Pons (tissue), 1 donor: Measurements from ENCODE around the gene TSPAN16.

Experiments
- DNase-seq: peaks from one replicate; pipeline ENCODE4 v3.0.0-alpha.2; 2016; ENCODE audit warnings: low spot score

The TSPAN16 gene, protein sequence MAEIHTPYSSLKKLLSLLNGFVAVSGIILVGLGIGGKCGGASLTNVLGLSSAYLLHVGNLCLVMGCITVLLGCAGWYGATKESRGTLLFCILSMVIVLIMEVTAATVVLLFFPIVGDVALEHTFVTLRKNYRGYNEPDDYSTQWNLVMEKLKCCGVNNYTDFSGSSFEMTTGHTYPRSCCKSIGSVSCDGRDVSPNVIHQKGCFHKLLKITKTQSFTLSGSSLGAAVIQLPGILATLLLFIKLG

DNA sequence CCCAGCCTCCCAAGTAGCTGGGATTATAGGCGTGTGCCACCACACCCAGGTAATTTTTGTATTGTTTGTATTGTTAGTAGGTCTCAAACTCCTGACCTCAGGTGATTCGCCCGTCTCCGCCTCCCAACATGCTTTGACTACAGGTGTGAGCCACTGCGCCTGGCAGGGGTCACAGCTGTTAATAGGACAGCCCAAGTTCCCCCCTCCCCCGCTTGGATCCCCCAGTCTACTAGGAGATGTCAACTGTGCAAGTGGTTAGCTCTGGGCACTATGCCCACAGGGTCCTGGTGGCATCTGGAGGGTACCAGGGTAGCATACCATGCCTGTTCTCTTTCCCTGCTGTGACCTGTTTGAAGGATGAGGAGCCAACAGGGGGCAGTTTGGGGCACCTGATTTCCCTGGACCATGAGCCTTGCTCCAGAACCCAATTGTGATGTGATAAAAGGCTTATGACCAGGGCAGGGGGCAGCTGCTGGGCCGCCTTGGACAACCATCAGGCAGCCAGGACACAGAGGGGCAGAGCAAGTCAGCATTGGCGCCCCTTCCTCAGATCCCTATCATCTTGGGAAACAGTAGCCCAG lies at the start of gene TSPAN16:
Gene TSPAN16 (plus strand): TSS at position 496 of the 581 bp plus-strand sequence. CDS start 138 bp downstream, outside the sequence.
- DNase-seq, result no peak

DNA sequence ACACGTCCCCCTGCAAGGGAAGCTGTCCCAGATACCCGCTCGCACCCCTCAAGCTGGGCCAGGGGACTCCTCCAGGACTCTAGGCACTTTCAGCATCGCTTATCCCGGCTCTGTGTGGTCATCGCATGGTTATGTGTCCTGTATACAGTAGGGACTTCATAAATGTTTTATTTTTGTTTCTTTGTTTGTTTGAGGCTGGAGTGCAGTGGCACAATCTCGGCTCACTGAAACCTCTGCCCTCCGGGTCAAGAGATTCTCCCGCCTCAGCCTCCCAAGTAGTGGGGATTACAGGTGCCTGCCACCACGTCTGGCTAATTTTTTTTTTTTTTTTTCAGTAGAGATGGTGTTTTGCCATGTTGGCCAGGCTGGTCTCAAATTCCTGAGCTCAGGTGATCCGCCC lies 49.0 kb upstream of the TSPAN16 start:
- DNase-seq, result no peak

DNA sequence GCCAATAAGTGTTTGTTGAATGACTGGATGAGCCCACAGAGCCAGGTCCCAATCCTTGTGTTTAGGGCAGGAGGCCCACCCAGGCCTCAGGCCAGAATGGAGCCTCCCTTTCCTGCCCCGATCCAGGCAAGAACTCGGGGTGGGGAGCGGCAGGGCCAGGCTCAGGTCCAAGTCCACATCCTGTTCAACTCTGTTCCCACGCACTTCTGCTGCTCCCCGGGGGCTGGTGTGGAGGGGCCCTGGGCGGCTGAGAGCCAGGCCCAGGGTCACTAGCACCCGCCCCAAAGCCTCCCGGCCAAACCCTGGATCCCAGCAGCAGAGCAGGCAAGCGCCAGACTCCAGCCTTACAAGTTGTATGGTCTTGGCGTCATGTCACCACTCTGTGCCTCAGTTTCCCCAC lies 48.6 kb upstream of the TSPAN16 start:
- no peak for DNase-seq

DNA sequence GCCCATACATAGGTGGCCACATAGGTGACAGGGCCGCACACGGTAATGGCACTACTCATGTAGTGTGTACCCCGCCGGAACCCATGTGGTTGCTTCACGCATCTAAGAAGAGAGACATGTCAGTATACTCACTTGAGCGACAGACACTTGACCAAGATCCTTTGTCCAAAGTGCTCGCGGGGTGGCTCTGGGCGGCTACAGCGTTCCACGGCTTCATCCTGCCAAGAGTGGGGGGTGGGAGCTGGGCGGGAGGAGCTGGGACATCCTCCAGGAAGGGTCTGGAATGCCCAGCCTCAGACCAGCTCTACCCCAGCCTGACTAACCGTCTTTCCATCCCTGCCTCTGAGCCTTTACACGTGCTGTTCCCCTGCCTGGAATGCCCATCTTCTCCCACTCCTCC lies 48.0 kb upstream of the TSPAN16 start:
- DNase-seq, result no peak

- no peak for DNase-seq
These were observed 47.1 kb upstream of the TSPAN16 start for GRCh38 chr19:11248852-11249251.

DNA sequence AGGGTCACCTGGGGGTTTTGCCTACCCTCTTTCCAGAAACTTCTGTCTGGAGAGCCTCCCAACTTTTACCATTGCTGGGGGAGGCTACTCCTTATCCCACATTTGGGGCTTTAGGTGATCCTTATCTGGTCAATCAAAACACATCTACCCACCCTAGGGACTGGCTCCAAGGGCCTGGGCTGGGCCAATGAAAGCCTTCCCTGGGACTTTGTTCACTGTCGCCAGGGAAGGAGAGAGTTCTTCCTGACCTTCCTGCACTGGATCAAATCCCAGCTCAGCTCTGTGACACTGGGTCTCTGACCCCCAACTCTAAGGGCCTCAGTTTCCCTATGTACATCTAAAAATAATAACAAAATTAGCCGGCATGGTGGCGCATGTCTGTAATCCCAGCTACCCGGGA lies 44.7 kb upstream of the TSPAN16 start:
- no peak for DNase-seq

- DNase-seq, result no peak
These were observed 44.2 kb upstream of the TSPAN16 start for GRCh38 chr19:11251650-11252314.

- no peak for DNase-seq
These were observed 43.1 kb upstream of the TSPAN16 start for GRCh38 chr19:11252665-11253355.

GRCh38 chr19:11254666-11255065 lies 41.3 kb upstream of the TSPAN16 start:
- DNase-seq, result no peak

- no peak for DNase-seq
These were observed 39.8 kb upstream of the TSPAN16 start for GRCh38 chr19:11256189-11256588.

DNA sequence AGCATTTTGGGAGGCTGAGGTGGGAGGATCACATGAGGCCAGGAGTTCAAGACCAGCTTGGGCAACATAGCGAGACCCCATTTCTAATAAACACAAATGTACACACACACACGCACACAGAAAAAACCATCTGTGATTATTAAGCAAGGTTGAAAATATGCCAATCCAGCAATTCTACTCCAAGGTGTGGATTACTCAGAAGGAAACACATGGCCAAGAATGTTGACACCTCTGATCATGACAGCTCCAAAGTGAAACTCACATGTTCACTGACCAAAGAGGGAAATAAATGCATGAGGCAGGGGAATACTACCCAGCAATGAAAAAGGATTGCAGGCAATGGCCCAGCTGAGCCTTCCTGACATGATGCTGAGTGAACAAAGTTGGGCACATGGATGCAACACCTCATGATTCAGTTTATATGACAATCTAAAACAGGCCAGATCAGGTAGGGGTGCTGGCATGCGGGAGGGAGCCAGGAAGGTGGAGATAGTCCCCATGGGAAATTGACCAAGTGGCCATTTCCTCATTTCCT lies 38.0 kb upstream of the TSPAN16 start:
- no peak for DNase-seq

DNA sequence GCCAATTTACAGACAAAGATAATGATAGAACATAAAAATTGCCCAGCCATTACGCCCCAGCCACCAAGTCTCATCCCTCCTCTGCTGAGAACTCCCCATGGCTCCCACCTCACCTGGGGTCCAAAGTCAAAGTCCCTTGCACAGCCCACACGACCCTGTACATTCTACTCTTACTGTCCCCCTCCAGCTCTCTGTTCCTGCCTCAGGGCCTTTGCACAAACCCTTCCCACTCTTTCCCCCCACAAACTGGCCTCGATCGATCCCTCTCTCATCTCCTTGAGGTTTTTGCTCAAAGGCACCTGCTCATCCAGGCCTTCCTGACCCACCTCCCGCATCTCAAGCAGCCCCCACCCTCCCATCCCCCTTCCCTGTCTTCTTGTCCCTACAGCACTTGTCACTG lies 35.0 kb upstream of the TSPAN16 start:
- DNase-seq, result no peak

DNA sequence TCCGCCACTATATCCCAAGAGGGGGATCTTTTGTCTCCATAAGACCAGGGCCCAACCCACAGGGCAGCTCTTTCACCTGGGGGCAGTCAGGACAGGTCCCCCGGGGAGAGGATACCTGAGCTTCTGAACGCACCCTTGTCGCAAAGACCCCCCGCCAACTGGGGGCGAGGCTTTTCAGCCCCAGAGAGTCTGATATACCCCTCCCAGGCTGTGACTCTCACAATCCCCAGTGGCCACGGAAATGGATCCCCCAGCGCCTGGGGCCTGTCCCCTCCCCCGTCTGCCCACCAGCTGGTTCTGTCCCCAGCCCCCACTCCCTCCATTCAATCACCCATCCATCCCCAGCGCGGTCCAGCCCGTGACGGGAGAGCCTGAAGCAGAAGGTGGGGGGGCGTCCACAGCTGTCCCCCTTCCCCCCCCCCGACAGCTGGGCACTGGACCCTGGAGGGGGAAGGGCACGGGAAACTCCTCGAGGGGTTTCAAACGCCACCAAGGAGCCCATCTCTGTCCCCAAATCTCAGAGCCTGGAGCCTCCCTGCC lies 34.5 kb upstream of the TSPAN16 start:
- no peak for DNase-seq

DNA sequence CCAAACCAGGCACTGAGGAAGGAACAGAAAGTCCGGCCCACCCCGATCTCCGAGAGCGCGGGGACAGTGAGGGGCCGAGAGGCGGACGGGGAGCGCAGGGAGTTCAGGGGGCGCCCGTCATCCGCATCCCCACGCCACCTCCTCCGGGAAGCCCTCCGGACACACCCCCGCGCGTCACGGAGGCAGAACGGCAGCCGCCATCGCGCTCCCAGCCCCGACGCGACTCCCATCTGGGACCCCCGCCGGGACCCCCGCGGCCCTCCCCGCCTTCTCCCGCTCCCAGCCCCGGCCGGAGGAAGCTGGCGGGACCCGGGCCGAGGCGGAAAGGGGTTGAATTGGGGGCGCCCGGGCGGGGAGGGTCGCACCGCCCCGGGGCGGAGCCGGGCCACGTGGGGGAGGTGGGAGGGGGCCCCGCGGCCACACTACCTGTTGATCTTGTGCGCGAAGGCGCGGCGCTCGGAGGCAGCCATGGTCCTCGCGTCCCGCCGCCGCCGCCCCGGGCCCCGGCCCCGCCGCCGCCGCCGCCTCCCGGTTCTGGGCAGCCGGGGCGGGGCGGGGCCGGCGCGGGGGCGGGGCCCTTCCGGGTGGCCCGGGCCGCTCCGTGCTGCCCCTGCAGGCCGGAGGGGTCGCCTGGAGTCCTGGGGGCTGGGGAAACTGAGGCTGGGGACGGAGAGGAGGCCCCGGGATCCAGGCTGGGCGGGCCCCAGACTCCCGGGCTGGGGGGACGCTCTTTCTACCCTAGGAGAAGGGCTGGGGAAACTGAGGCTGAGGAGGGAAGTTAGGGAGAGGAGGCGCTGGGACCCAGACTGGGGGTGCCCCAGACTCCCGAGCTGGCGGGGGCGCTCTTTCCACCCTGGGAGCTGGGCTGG lies 33.8 kb upstream of the TSPAN16 start, which contains the start of gene DOCK6:
Gene DOCK6 (minus strand): TSS at position 554 of the 869 bp plus-strand sequence. CDS start 84 bp downstream, at position 470.
- DNase-seq, result no peak

DNA sequence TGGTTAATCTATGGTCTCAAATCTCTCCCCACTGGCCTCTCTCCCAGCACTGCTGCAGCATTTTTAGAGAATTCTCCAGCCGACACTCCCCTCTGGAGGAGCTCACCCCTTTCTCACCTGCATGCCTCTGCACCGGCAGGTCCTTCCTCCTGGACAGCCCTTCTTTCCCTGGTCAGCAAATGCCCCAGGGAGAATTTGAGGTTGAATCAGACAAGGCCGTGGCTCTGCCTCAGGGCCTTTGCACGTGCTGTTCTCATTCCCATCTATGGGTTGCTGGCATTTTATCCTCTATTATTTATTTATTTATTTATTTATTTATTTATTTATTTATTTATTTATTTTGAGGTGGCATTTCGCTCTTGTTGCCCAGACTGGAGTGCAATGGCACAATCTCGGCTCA lies 32.2 kb upstream of the TSPAN16 start:
- no peak for DNase-seq

DNA sequence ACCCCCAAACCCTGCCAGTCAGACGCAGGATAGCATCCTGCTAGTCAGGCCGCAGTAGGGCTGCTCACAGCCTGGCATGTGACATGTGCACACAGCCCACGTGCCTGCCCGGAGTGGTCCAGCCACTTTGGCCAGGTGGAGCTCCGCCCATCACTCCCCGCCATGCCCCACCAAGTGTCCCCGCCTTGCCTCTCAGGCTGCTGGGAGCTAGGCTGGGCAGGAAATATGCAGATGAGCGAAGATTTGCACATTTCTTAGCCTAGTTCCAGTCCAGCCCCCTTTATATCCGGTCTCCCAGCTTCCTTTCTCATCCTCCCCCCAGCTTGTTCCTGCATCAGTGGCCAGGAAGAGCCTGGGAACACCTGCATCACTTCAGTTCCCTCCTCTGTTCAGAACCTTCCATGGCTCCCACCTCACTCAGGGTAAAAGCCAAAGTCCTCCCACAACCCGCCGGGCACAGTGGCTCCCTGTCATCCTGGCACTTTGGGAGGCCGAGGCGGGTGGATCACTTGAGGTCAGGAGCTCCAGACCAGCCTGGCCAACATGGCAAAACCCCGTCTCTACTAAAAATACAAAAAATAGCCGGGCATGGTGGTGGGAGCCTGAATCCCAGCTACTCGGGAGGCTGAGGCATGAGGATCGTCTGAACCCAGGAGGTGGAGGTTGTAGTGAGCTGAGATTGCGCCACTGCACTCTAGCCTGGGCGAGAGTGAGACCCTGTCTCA lies 31.3 kb upstream of the TSPAN16 start:
- no peak for DNase-seq

- no peak for DNase-seq
These were observed 30.7 kb upstream of the TSPAN16 start for GRCh38 chr19:11265177-11265784.

DNA sequence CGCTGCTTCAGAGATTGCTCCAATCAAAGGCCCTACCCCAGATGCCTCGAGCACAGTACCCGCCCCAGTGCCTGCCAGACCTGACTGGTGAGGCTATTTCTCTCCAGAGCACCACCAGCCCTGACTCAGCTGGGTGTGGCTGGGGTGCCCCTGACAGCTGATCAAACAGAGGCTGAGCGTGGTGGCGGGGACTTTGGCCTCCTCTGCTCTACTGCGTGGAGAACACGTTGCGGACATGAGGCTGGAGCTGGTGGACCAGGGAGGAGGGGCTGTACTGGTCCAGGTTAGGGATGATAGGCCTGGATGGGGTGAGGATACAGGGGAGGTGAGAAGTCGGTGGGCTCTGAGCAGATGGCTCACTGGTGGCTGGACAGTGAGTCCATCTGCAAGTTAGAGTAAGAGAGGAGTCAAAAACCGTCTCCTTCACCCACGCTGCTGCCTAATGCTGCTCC lies 30.1 kb upstream of the TSPAN16 start:
- DNase-seq, result no peak

DNA sequence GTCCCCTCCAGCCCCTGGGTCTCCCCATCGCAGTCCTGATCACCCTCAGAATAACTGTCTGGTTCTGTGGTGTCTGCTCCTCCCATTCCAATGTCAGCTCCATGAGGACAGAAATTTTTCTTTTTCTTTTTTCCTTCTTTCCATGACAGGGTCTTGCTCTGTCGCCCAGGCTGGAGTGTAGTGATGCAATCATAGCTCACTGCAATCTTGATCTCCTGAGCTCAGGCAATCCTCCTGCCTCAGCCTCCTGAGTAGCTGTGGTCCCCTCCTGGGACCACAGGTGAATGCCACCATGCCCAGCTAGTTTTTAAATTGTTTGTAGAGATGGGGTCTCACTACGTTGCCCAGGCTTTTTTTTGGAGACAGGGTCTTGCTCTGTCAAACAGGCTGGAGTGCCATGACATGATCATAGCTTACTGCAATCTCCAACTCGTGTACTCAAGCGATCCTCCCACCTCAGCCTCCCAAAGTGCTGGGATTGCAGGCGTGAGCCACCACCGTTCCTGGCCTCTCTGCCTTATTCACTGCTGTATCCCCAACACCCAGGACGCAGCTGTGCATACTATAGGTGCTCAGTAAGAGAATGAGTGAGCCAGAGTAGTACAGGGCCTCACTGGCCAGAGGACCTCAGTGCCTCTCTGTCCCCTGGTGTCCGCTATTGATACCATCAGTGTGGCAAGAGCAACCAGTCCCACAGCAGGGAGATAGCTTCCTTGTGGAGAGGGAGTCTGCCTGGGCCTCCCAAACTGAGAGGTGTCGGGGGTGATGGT lies 28.5 kb upstream of the TSPAN16 start:
- DNase-seq, result no peak
